Spleen (tissue), 11 donors: ENCODE measurements around the gene JCAD. TPM values are rescaled to one million over a fixed set of nuclear protein-coding genes. Genes with fewer than 3 reads are reported as not detected.

ENCODE experiments used
- DNase-seq: peaks from one replicate; pipeline ENCODE4 v3.0.0-alpha.2; 2020
- H3K27ac ChIP-seq, 8 donors: fragments of 200-600 bp; sonication (generic) in 7 of 8; 1 replicate in 4 of 8; 2 replicates in 4 of 8; pipeline versions ENCODE4 v1.5.0 to v1.8.0; 2016 to 2021; ENCODE audit warnings: inconsistent platforms in 4 of 8, mild to moderate bottlenecking in 4 of 8, moderate library complexity in 1 of 8
- H3K27me3 ChIP-seq, 7 donors: fragments of 200-600 bp; sonication (generic) in 6 of 7; replicated peaks in 1 of 7; 1 replicate in 4 of 7; 2 replicates in 3 of 7; pipeline versions ENCODE4 v1.5.0 to v1.8.0; 2016 to 2021; ENCODE audit warnings: inconsistent platforms in 3 of 7, mild to moderate bottlenecking in 1 of 7
- H3K36me3 ChIP-seq, 6 donors: fragments of 200-600 bp; sonication (generic) in 5 of 6; 1 replicate in 4 of 6; 2 replicates in 2 of 6; pipeline versions ENCODE4 v1.5.0 to v1.8.0; 2016 to 2021; ENCODE audit warnings: inconsistent platforms in 2 of 6
- H3K4me1 ChIP-seq, 6 donors: fragments of 200-600 bp; sonication (generic) in 5 of 6; 1 replicate in 3 of 6; 2 replicates in 3 of 6; pipeline versions ENCODE4 v1.5.0 to v1.8.0; 2016 to 2021; ENCODE audit warnings: inconsistent platforms in 3 of 6
- H3K4me3 ChIP-seq, 8 donors: fragments of 200-600 bp; sonication (generic) in 7 of 8; 1 replicate in 4 of 8; 2 replicates in 4 of 8; pipeline versions ENCODE4 v1.5.0 to v1.8.0; 2016 to 2021; ENCODE audit warnings: inconsistent platforms in 4 of 8, mild to moderate bottlenecking in 4 of 8, moderate library complexity in 2 of 8
- H3K9me3 ChIP-seq, 8 donors: fragments of 200-600 bp; sonication (generic) in 7 of 8; 1 replicate in 4 of 8; 2 replicates in 4 of 8; pipeline versions ENCODE4 v1.5.0 to v1.8.0; 2016 to 2021; ENCODE audit warnings: inconsistent platforms in 4 of 8
- POLR2A ChIP-seq, 3 donors: fragments of 450-650 bp; IDR thresholded peaks; one replicate each; pipeline ENCODE4 v1.5.1; 2017; ENCODE audit warnings: antibody characterized with exemption in 3 of 3, mild to moderate bottlenecking in 1 of 3
- POLR2AphosphoS5 ChIP-seq, 3 donors: sonication (generic); formaldehyde crosslinking; IDR thresholded peaks; one replicate each; pipeline ENCODE4 v1.5.1; 2017; ENCODE audit warnings: antibody characterized with exemption in 3 of 3
- WGBS, 5 donors: extraction: QIAGEN DNeasy Blood & Tissue Kit in 3 of 5; methylation state at CpG; one replicate each; pipeline versions ENCODE4 v1.1.5 to v1.1.7; 2013 to 2018; 5-methylcytosine and 5-hydroxymethylcytosine counted together
- intact Hi-C: fragments of 100-400 bp; cut with DNase I; formaldehyde crosslinking; loops from one replicate; pipeline ENCODE4 v1.15.0; 2023; ENCODE audit warnings: low total_unique reads
- polyA plus RNA-seq, 3 donors: library from polyadenylated mRNA; stranded (reverse); fragments of 200-250 nt; gene quantifications; one replicate each; pipeline ENCODE4 v1.2.1, GENCODE V29; 2013
- total RNA-seq, 7 donors: library from RNA; depleted of rRNA in 3 of 7; stranded (reverse); fragments of >200 nt in 3 of 7; fragmentation: NEBNext Ultra II Directional in 4 of 7; extraction: Animal tissue kit (Norgen Biotek cat#: 25700) in 4 of 7; gene quantifications; one replicate each; pipeline versions ENCODE4 v1.1.0 to v1.2.1, GENCODE V29; 2016 to 2021
- TF ChIP-seq, protein P1 (sequence below), 11 experiments: fragments of 200-600 bp in 7 of 11; fragments of 450-650 bp in 4 of 11; sonication (generic) in 4 of 11; IDR thresholded peaks in 8 of 11; conservative IDR thresholded peaks in 3 of 11; 1 replicate in 7 of 11; 2 replicates in 4 of 11; pipeline versions ENCODE4 v1.4.0 to v1.8.0; 2016 to 2021; ENCODE audit warnings: antibody characterized with exemption in 11 of 11, inconsistent platforms in 4 of 11, mild to moderate bottlenecking in 1 of 11
- donor health status: healthy with polysubstance abuse.
- donor health status: DM: no; HTN: no; CAD: no; lungs with moderate emphysema.
- donor health status: DM: no; HTN: no; CAD: no.
- donor health status: Bipolar disorder and iron deficiency.
- donor health status: healthy.
- donor health status: DM: no; HTN: no; CAD: no.
- donor health status: DM: yes; HTN: yes; CAD: no.

The JCAD gene
- total and polyA plus RNA-seq, 10 donors, result 0.26 to 5.2 (median 1.8) TPM

DNA sequence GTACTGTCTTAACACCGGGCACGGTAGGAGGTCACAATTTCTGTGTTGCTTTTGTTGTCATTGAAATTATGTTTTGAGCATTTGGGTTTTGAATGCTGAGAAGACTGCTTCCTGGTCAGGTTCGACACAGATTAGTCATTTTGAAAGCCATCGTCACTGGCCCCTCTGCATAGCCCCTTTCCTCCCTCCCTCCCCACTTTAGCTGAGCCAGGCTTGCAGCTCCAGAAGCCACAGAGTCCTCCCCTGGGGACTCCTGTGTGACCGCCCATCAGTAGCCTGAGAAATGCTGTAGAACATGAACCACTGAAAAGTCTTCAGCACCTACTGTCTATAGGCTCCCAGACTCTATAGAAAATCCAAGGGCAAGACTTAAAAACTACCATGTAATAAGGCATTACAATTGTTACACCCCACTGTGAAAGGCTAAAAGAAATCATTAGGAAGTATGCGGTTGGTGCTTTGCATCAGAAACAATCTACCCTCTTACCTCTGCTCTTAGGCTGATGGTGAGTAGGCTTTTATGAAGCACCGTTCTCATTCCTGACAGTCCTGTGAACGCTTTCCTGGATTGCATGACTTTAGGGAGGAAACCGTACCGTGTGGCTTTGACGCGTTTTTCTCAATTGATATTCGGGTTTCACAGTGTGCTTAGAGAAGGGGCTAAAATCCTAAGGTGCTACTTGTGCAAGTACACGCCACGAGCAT, 24.8 kb downstream of the JCAD start:
- intact Hi-C loops, result no loop called here
- Histone ChIP-seq H3K4me3 (no peak overlapping the region), H3K27me3 (peaks cover 0 to 96% (median 20%) of the 10 kb centered on the region in 7 donors), H3K4me1 (no peaks in the 10 kb centered on the region), H3K9me3 (no peaks in the 10 kb centered on the region), H3K36me3 (no peaks in the 10 kb centered on the region), H3K27ac (no peak overlapping the region)
- TF ChIP-seq POLR2A (IDR thresholded peaks at IDR 0.05) (no peak), POLR2AphosphoS5 (IDR thresholded peaks at IDR 0.05) (no peak)
- TF ChIP-seq, protein P1, sequence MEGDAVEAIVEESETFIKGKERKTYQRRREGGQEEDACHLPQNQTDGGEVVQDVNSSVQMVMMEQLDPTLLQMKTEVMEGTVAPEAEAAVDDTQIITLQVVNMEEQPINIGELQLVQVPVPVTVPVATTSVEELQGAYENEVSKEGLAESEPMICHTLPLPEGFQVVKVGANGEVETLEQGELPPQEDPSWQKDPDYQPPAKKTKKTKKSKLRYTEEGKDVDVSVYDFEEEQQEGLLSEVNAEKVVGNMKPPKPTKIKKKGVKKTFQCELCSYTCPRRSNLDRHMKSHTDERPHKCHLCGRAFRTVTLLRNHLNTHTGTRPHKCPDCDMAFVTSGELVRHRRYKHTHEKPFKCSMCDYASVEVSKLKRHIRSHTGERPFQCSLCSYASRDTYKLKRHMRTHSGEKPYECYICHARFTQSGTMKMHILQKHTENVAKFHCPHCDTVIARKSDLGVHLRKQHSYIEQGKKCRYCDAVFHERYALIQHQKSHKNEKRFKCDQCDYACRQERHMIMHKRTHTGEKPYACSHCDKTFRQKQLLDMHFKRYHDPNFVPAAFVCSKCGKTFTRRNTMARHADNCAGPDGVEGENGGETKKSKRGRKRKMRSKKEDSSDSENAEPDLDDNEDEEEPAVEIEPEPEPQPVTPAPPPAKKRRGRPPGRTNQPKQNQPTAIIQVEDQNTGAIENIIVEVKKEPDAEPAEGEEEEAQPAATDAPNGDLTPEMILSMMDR (IDR thresholded peaks at IDR 0.05 in 8 of 11, conservative IDR thresholded peaks at IDR 0.05 in 3 of 11), result no peak
- 60 to 65% (median 64%) methylated on average over 15 of the region's 15 CpGs for whole genome bisulfite sequencing, 5 donors
- DNase-seq, result no peak

DNA sequence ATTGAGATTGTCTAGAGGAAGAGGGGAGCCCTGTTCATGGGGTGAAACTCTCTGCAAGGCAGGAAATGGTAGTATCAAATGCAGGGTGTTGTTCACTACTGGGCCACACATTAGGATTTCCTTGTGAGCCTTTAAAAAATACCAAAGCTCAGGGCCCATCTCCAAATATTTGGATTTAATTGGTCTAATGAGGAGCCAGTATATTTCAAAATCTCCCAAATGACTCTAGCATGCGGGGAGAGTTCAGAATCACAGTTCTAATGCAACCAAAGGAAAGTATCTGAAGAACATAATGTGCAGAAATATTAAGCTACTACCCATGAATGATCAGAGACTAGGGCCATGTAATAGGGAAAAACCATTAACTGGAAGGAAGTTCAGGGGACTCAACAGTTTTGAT, 27.3 kb downstream of the JCAD start:
- H3K9me3 ChIP-seq, result no peaks in the 10 kb centered on the region
- no peaks in the 10 kb centered on the region for H3K36me3 ChIP-seq
- TF ChIP-seq POLR2AphosphoS5 (IDR thresholded peaks at IDR 0.05) (no peak), POLR2A (IDR thresholded peaks at IDR 0.05) (no peak)
- TF ChIP-seq, protein P1 (IDR thresholded peaks at IDR 0.05 in 8 of 11, conservative IDR thresholded peaks at IDR 0.05 in 3 of 11), result no peak
- peaks cover 0 to 96% (median 16%) of the 10 kb centered on the region in 7 donors for H3K27me3 ChIP-seq
- no peak for DNase-seq
- H3K4me1 ChIP-seq, result peaks cover 6 to 20% (median 16%) of the 10 kb centered on the region in 6 donors
- WGBS, 5 donors, result 94 to 100% (median 96%) methylated on average over 1 of the region's 1 CpG
- H3K4me3 ChIP-seq, result no peak overlapping the region
- no peak overlapping the region for H3K27ac ChIP-seq
- intact Hi-C loops, result no loop called here

DNA sequence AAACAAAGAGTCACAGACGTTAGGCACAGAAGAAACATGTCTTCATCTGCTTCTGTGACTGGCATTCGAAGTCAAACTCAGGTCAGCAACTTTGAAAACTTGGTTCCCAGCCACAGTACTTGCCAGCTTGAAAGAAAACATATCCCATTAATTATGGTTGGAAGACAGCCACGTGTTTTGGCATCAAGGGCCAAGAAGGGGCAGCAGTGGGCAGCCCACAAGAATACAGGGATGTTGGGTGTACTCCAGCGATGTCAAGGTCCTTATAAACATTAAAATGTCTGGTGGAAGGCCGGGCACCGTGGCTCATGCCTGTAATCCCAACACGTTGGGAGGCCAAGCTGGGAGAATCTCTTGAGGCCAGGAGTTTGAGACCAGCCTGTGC, 29.5 kb downstream of the JCAD start:
- Histone ChIP-seq H3K9me3 (no peaks in the 10 kb centered on the region), H3K27ac (no peak overlapping the region), H3K4me1 (peaks cover 6 to 36% (median 26%) of the 10 kb centered on the region in 6 donors), H3K36me3 (no peaks in the 10 kb centered on the region), H3K27me3 (peaks cover 0 to 87% (median 16%) of the 10 kb centered on the region in 7 donors), H3K4me3 (no peak overlapping the region)
- TF ChIP-seq POLR2AphosphoS5 (IDR thresholded peaks at IDR 0.05), result no peak
- TF ChIP-seq, protein P1 (IDR thresholded peaks at IDR 0.05 in 8 of 11, conservative IDR thresholded peaks at IDR 0.05 in 3 of 11), result no peak
- TF ChIP-seq POLR2A (IDR thresholded peaks at IDR 0.05), result no peak
- no peak for DNase-seq
- intact Hi-C loops, result no loop called here
- 71 to 88% (median 78%) methylated on average over 7 of the region's 7 CpGs for WGBS, 5 donors

DNA sequence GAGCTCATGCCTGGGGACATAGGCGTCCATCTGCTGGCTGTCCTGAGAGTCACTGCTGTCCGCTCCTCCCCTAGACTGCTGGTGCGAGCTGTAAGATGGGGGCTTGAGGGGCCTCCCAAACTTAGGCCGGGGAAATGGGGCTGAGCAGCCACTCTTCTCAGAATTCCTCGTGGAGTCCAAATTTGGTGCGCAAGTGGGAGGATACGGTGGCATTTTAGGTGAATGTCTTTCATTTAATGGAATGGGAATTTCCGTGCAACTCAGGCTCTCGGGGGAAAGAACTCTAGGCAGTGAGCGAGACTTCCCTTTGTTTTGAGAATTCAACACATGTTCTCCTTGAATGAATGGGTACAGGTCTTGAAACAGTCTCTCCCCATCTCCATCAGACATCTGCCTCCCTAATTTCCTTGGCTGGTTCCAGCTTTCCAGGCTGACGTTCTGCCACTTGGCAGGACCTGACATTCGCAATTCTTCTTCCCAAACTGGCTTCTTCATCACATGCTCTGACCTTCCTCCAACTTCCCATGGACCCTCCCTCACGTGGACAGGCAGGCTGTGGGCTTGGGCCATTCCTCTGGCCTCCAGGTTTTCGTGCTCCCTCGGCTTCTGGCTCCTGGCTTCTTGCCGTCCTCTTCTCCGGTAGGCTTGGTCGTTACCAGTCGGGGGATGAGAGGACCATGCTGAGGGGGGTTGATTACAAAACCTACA, 30.1 kb downstream of the JCAD start:
- Histone ChIP-seq H3K4me1 (peaks cover 6 to 36% (median 26%) of the 10 kb centered on the region in 6 donors), H3K27me3 (peaks cover 0 to 81% (median 16%) of the 10 kb centered on the region in 7 donors), H3K9me3 (no peaks in the 10 kb centered on the region), H3K4me3 (no peak overlapping the region), H3K27ac (no peak overlapping the region), H3K36me3 (no peaks in the 10 kb centered on the region)
- intact Hi-C loops, result no loop called here
- no peak for TF ChIP-seq POLR2A (IDR thresholded peaks at IDR 0.05)
- TF ChIP-seq, protein P1 (IDR thresholded peaks at IDR 0.05 in 8 of 11, conservative IDR thresholded peaks at IDR 0.05 in 3 of 11), result no peak
- TF ChIP-seq POLR2AphosphoS5 (IDR thresholded peaks at IDR 0.05), result no peak
- WGBS, 5 donors, result 90 to 94% (median 93%) methylated on average over 19 of the region's 19 CpGs
- DNase-seq, result no peak
